Measurements from ENCODE around the gene SETBP1.

SETBP1 gene

GRCh38 chr18:44901283-44901682 lies 220.6 kb downstream of the SETBP1 start:
- Histone ChIP-seq H3K4me1 (ENCODE audit: insufficient read depth, low read length, severe bottlenecking) (no peaks in the 10 kb centered on the region), H3F3A (ENCODE audit: insufficient read depth, low read length) (no peaks in the 10 kb centered on the region)
- TF ChIP-seq EZH2 (IDR thresholded peaks at IDR 0.05; ENCODE audit: borderline replicate concordance, low read length) (no peak), CTCF (IDR thresholded peaks at IDR 0.05; ENCODE audit: low read length) (peak; percentile 13; the same call in 1 of the 2 replicates)

GRCh38 chr18:44903327-44903726 lies 222.6 kb downstream of the SETBP1 start:
- H3K4me3 ChIP-seq (ENCODE audit: low read depth, low read length, poor library complexity, severe bottlenecking), result no peak overlapping the region
- H3F3A ChIP-seq (ENCODE audit: insufficient read depth, low read length), result no peaks in the 10 kb centered on the region
- no peaks in the 10 kb centered on the region for H3K27me3 ChIP-seq (ENCODE audit: insufficient read depth, low read length)
- no peak overlapping the region for H3K27ac ChIP-seq (ENCODE audit: low read depth, low read length, poor library complexity, severe bottlenecking)
- no peaks in the 10 kb centered on the region for H3K36me3 ChIP-seq (ENCODE audit: insufficient read depth, low read length)
- no peaks in the 10 kb centered on the region for H3K9me2 ChIP-seq (ENCODE audit: low read depth, low read length)
- TF ChIP-seq EZH2 (IDR thresholded peaks at IDR 0.05; ENCODE audit: borderline replicate concordance, low read length) (no peak), CTCF (IDR thresholded peaks at IDR 0.05; ENCODE audit: low read length) (no peak)
- no peaks in the 10 kb centered on the region for H3K79me2 ChIP-seq (ENCODE audit: insufficient read depth, low read length)
- no peak overlapping the region for H2AFZ ChIP-seq (ENCODE audit: low read length)
- H3K4me2 ChIP-seq (ENCODE audit: low read length), result no peak overlapping the region
- no peak overlapping the region for H3K9ac ChIP-seq (ENCODE audit: low read length)
- no peaks in the 10 kb centered on the region for H3K9me3 ChIP-seq (ENCODE audit: low read length)
- no peaks in the 10 kb centered on the region for H4K20me1 ChIP-seq (ENCODE audit: insufficient read depth, low read length)
- no peaks in the 10 kb centered on the region for H3K4me1 ChIP-seq (ENCODE audit: insufficient read depth, low read length, severe bottlenecking)

More at GRCh38 chr18:44901283-44901682, 220.6 kb downstream of the SETBP1 start:
- no peaks in the 10 kb centered on the region for H3K27me3 ChIP-seq (ENCODE audit: insufficient read depth, low read length)
- no peaks in the 10 kb centered on the region for H4K20me1 ChIP-seq (ENCODE audit: insufficient read depth, low read length)
- no peaks in the 10 kb centered on the region for H3K36me3 ChIP-seq (ENCODE audit: insufficient read depth, low read length)
- no peak overlapping the region for H3K4me3 ChIP-seq (ENCODE audit: low read depth, low read length, poor library complexity, severe bottlenecking)
- H3K9me3 ChIP-seq (ENCODE audit: low read length), result no peaks in the 10 kb centered on the region
- no peak overlapping the region for H2AFZ ChIP-seq (ENCODE audit: low read length)
- no peaks in the 10 kb centered on the region for H3K9me2 ChIP-seq (ENCODE audit: low read depth, low read length)
- H3K79me2 ChIP-seq (ENCODE audit: insufficient read depth, low read length), result no peaks in the 10 kb centered on the region
- no peak overlapping the region for H3K27ac ChIP-seq (ENCODE audit: low read depth, low read length, poor library complexity, severe bottlenecking)
- no peak overlapping the region for H3K9ac ChIP-seq (ENCODE audit: low read length)
- H3K4me2 ChIP-seq (ENCODE audit: low read length), result no peak overlapping the region

GRCh38 chr18:44904768-44905167 lies 224.1 kb downstream of the SETBP1 start:
- Histone ChIP-seq H3K79me2 (ENCODE audit: insufficient read depth, low read length) (no peaks in the 10 kb centered on the region), H3K9me3 (ENCODE audit: low read length) (no peaks in the 10 kb centered on the region), H3F3A (ENCODE audit: insufficient read depth, low read length) (no peaks in the 10 kb centered on the region), H3K4me1 (ENCODE audit: insufficient read depth, low read length, severe bottlenecking) (peaks cover 10% of the 10 kb centered on the region), H3K36me3 (ENCODE audit: insufficient read depth, low read length) (no peaks in the 10 kb centered on the region), H3K4me3 (ENCODE audit: low read depth, low read length, poor library complexity, severe bottlenecking) (no peak overlapping the region), H4K20me1 (ENCODE audit: insufficient read depth, low read length) (no peaks in the 10 kb centered on the region), H2AFZ (ENCODE audit: low read length) (no peak overlapping the region), H3K27ac (ENCODE audit: low read depth, low read length, poor library complexity, severe bottlenecking) (no peak overlapping the region), H3K27me3 (ENCODE audit: insufficient read depth, low read length) (no peaks in the 10 kb centered on the region), H3K9me2 (ENCODE audit: low read depth, low read length) (no peaks in the 10 kb centered on the region), H3K4me2 (ENCODE audit: low read length) (no peak overlapping the region), H3K9ac (ENCODE audit: low read length) (no peak overlapping the region)
- TF ChIP-seq CTCF (IDR thresholded peaks at IDR 0.05; ENCODE audit: low read length) (no peak), EZH2 (IDR thresholded peaks at IDR 0.05; ENCODE audit: borderline replicate concordance, low read length) (no peak)
